GM19455 (cell line): ENCODE measurements around the gene SLC66A2.
"Not testable (repeated sequence)": the region's sequence is repeated elsewhere in the genome, so short reads cannot be mapped to it uniquely, and the experiment has no call there.

Experiments
- ATAC-seq: cut with Tn5 transposase; IDR thresholded peaks from one replicate; pipeline ENCODE4 v1.9.1; 2021; ENCODE audit not compliant: unreplicated experiment

The SLC66A2 gene

DNA sequence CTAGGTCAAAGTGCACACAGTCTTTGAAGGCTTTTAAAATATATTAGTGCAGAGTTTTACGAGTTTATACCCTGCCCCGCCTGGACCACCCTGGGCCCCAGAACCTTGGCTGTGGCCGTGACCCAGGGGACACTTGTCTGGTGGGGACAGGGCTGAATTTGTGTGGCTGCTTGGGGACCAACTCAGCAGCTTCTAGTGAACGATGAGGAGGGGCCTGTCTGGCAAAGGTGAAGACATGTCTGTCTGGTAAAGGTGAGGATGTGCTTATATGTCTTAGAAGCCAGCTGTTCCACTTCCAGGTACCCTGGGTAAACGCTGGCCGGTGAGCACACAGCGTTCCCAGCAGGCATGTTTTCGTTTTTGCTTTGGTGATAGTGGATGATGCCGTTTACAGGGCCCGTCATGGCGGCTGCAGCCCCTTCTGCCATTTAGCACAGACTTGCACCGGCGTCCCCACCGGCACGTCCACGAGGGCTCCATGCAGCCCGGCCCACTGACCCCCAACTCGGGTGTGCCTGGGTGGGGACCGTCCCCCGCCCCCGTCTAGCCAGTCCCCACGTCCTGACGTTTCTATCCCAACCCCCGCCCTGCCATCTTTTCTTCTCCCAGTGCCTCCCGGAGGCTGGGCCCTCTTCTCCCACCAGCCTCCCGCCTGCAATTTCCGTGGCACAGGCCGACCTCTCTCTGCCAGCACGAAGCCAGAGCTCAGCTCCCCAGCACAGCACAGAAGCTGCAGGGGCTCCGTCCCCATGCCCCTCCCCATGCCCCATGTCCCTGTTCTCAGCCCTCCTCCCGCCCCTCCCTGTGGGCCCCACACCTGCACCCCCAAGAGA, 67.8 kb downstream of the SLC66A2 start:
- no peak for ATAC-seq

DNA sequence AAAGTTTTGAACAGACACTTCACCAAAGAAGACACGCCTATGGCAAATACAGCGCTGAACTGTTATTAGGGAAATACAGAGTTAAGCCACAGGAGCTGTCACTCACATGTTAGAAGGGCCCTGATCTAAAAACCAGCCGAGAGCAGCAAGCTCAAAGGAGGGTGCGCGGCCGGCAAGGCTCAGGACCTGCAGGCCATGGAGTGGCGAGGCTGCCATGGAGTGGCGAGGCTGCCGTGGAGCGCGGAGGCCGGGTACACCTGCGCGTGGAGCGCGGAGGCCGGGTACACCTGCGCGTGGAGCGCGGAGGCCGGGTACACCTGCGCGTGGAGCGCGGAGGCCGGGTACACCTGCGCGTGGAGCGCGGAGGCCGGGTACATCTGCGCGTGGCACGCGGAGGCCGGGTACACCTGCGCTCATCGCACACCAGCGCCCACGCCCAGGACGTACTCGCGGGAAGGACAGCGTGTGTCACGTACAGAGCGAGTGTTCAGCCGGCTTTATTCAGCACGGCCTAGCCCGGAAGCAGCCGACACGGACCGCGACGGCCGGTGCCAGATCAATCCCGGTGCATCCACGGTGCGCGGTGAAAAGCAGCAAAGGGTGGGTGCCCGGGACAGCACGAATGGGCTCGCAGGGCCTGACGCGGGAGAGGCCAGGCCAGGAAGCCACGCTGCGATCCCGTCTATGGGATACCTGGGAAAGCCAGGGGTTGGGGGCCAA, 68.8 kb downstream of the SLC66A2 start:
- ATAC-seq: no peak

DNA sequence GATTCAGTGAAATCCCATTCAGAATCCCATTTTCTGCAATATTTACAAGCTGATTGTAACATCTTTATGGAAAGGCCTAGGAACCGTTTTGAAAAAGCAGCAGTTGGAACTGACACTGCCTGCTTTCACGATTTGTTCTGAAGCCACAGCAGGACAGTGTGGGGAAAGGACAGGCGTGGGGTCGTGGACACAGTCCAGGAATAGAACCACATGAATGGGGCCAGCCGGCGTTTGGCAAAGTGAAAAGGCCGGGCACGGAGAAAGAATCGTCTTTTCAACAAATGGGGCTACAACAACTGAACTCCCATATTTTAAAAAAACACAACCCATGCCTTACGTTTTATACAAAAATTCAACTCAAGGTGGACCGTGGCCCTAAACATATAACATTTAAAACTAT, 69.8 kb downstream of the SLC66A2 start:
- ATAC-seq: no peak

DNA sequence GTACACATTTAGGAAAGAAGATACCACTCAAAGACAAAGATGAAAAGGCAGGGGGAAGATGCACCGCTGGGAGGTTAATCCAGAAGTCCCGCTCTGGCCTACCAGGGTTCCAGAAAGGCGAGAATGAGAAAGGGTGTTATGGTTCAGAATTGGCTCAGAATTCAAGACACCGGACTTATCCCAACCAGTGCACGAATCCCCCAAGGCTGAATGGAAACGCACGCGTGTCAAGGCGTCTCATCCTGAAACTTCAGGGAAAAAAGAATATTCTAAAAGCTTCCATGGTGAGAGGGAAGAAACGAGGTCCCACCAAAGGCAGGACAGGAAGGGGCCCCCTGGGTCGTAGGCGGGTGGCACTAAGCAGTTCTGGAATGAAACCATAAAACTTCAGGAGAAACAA, 71.9 kb downstream of the SLC66A2 start:
- no peak for ATAC-seq

DNA sequence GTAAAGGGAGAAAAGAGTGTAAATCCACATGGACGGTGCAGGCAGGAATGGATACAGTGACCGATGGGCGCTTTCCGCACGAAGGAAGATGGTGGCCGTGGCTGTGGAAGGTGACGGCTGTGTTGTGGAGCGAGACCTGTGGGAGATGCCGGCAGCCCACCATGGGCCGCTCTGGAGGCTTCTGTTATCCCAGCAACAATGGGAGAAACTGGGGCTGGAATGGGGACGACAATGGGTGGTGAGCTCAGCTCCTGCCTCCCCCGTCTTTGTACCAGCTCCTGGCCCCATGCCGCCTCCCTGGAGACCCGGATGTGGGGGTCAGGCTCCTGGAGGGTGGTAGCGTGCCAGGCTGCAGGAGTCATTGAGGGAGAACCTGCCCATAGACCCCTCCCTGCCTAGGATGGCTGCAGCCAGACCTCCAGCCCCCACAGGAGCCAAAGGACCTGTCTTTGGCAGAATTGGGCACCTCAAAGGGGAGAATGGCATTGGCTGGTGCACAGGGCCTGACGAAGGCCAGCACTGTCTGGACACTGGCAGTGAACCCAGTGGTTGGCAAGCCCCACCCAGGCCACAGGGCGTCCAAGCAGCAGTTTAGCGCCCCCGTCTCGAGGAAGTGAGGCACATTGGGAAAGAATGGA, 72.6 kb downstream of the SLC66A2 start:
- ATAC-seq: no peak

DNA sequence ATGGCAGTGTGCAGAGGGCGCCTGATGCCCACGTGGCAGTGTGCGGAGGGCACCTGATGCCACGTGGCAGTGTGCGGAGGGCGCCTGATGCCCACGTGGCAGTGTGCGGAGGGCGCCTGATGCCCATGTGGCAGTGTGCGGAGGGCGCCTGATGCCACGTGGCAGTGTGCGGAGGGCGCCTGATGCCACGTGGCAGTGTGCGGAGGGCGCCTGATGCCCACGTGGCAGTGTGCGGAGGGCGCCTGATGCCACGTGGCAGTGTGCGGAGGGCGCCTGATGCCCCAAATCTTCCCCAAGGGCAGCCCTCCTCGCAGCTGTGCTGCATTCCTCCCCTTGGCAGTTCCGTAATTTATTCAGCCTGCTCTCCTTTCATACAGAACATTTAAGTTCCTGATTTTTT, 73.2 kb downstream of the SLC66A2 start:
- not testable (repeated sequence) for ATAC-seq

DNA sequence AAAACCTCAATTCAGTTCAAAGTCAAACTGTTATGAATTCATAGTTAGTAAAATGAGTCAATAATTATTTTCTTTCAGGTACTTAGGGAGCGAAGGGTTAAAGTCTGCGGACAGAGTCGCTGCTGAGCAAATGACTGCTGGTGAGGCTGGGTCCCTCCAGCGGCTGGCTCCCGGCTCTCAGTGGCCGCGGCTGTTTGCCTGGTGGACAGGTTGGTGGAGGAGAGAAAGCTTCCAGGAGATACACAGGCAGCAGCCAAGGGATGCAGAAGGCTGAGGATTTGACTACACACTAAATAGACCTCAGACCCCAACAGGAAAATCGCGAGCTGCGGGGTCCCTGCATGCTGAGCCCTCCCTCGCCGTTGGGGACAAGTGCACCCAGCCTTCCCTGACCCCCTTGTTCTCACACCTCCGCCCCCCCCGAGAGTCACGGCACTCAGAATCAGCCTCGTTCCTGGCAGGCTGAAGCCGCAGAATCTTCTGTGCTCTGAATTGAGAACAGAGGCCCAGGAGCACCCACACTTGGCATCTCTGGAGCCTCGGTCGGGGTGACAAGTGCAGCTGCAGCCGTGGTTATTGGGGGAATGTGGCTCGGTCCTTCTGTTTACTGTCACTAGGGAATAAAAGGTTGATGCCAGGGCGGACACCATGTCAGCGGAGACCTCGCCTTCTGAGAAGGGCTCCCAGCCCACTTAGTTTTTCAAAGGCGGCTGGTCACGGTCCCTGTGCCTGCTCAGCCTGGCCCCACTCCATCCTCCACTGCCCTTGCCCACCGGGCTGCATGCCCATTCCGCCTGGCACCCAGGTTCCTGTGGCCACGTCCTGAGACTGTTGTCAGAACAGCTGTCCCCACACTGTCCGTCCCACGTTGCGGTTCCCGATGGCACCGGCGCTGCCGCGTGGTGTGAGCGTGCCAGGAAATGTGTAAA, 74.0 kb downstream of the SLC66A2 start:
- no peak for ATAC-seq

DNA sequence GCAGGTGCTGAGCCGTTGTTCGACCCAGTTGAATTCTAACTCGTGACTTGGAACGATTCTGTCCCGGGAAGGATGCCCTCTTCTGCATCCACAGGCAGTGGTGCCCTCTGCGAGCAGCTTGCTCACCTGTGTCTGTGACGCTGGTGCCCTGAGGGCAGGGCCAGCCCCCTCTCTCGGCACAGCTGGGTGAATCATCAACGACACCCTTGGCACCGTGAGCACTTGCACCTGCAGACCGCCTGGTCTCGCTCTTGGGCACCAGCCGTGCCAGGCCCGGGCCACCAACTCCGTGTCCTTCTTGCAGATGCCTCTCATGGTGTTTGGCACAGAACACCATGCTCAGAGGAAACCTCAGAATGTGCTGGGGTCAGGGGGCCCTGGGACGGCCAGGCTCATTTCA, 75.0 kb downstream of the SLC66A2 start:
- no peak for ATAC-seq

DNA sequence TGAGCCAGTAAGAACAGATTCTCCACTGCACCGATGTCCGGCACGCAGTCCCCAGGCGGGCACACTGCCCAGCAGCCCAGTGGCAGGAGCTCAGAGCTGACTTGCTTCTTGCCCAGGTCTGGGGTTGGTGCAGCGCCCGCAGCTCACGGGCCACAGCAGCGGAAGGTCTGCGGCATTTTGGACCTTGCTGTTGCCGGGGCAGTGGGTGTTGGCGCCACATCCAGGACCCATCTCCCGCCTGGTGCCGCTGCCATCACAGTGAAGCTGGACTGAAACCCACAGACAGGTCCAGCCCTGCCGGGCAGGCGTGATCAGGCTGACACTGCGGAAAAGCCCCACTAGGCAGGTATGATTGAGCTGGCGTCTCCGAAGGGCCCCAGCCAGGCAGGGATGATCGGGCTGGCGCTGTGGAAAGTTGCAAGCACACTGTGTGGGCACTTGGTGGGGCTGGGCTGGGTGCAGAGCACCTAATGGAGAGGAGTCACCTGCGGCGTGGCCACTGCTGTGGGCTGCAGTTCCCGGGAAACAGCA, 75.5 kb downstream of the SLC66A2 start:
- ATAC-seq: no peak

DNA sequence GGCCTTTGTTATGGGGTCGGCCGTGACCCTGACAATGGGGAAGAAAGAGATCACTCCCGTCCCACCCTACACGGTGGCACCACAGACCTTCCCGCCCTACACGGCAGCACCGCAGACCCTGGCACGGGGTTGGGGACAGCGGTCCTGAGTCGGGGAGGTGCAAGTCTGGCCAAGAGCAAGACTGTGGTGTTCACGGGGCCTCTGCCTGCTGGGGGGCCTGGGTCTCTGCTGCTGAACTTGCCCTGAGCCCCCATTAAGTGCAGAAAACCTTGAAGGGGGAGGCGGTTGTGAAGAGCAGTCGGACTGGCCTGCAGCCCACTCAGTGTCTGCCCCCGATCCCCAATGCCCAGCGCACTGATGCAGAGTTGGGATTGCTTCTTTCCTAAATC, 75.9 kb downstream of the SLC66A2 start:
- no peak for ATAC-seq

DNA sequence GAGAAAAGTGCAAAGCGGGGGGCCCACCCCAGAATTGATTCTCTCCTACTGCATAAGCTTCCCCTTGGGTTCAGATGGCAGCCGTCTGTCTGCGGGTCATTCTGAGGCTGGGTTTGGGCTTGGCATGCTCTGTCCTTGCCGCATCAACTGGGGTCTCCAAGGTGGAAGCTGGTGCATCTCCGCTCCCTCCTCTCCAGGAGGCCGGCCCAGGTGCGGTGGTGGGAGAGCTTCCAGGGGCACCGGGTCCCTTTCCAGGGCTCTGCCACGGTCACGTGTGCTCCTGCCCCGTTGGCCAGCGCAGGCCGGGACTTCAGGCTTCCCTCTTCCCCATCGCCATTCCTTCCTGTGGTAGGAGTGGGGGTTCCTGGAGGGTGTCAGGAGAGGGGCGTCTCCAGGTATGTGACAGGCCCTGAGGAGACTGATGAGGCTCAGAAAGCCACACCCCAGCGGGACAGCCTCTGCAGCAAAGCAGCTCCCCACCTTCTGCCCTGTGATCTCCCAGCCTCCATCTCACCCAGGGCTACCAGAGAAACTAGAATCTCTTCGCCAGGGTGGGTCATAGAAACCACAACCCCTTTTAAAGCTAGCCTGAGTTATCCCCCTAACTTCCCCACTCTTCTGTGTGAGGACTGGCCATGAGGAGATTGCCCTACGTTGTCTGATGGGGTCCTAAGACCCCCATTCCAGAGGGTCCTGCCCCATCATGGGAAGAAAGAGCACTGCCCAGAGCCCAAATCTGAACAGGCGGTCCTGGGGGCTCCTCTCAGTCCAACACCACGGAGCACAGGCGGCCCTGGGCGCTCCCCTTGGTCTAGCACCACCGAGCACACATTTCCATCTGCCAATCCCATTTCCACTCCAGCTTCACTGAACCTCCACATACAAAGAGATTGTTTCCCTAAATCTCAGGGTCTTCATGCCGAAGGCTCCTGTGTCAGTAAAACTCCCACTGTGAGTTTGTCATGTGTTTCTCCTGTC, 76.6 kb downstream of the SLC66A2 start:
- no peak for ATAC-seq

DNA sequence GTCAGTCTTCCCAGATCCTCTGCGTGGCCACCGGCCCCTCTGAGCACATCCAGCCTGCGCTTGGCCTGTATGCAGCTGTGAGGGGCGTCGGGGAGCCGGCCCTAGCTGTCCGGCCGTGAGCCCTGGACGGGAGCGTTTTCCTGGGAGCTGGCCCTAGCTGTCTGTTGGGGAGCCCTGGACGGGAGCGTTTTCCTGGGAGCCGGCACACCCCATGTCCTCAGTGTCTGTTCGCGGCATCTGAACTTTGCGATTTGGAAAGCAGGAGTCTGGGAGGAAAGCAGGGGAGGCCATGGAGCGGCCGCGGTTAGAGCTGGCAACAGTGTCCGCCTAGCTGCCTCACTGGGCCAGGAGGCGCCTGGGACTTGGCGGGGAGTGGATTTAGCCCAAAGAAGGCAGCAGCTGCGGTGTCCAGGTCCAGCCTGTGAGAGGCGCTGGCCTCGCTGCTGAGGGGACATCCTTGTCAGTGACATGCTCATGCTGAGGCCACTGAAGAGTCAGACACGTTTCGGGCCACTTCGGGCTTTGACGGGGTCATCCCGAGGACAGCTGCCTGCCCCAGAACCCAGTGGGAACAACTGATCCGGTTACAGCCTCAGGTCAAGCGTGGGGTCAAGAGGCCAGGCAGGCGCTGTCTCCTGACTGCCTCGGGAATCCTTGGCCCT, 77.9 kb downstream of the SLC66A2 start:
- ATAC-seq: no peak

DNA sequence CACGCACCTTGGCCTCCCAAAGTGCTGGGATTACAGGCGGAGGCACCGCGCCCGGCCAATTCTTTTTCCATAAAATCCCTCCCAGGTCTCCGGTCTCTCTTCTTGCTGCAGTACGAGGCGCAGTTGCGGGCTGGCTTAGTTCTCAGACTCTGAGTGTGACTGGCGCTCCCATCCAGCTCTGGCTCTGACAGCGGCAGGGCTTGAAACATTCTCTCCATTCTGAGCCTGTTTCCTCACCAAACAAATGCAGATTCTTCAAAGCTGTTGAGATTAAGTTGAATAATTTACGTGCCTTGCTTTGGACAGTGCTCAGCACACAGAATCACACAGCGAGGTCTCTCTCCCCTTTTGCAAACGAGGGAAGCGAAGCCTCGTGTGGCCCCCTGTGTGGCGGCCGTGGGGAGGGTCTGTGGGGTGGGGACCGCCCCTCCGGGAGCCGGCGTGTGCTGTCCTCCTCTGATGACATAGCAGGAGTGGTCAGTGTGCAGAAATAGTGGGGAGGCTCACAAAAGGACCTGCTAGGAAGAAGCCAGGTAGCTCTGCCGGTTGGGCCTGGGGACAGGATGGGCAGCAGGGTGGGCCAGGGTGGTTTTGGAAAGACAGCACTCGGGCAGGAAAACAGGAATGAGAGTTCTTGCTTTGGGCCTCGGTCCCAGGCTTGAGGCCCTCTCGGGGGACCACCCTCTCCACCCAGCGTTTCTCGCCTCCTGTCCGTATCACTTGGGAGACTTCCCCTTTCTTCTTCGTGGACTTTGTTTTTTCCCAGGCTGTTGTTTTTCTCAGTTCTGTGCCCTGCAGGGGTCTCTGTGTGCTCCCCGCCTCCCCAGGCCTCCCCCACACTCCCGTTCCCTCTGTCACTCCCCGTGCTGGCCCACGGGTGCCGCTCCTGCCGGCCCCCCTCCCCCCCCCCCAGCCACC, 78.7 kb downstream of the SLC66A2 start:
- no peak for ATAC-seq

DNA sequence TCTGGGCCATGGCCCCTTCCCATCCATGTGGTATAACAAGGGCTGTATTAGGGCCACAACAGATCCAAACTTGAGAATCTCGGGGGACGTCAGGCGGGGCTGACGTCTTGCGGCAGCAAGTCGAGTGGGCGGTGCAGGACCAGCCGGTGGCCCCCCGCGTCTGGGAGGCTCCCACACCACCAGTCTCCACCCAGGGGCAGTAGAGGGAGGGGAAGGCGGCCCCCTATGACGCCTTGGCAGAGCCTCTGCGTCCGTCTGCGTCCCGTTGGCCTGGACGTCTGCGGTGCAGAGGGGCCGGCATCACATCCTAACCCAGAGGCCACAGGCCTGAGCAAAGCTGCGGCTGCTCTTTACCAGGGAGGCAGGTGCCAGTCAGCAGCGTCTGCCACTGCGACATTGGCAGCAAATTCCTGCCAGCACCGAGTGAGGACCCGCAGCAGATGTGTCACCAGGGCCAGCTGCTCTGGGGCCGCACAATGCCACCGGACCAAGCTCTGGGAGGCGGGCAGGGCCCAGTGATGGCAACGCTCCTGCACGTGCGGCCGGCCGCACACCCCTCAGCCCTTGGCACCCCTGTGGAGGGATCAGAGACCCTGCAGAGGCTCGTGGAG, 79.9 kb downstream of the SLC66A2 start:
- no peak for ATAC-seq

DNA sequence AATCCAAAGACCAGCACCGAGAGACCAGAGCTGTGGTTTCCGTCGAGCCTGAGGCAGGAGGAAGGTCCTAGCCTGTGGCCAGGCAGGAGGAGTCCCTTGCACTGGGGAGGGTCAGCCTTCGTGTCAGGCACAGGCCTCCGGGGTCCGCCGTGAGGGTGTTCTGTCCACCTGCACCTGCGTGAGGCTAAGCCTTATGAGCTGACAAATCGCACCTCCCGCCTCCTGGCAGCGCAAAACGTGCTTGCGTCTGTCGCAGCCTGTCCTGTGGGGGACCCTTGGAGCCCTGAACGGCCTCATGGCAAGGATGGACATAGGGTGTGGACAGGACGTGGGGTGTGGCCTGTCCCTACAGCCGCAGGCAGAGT, 80.4 kb downstream of the SLC66A2 start:
- no peak for ATAC-seq

DNA sequence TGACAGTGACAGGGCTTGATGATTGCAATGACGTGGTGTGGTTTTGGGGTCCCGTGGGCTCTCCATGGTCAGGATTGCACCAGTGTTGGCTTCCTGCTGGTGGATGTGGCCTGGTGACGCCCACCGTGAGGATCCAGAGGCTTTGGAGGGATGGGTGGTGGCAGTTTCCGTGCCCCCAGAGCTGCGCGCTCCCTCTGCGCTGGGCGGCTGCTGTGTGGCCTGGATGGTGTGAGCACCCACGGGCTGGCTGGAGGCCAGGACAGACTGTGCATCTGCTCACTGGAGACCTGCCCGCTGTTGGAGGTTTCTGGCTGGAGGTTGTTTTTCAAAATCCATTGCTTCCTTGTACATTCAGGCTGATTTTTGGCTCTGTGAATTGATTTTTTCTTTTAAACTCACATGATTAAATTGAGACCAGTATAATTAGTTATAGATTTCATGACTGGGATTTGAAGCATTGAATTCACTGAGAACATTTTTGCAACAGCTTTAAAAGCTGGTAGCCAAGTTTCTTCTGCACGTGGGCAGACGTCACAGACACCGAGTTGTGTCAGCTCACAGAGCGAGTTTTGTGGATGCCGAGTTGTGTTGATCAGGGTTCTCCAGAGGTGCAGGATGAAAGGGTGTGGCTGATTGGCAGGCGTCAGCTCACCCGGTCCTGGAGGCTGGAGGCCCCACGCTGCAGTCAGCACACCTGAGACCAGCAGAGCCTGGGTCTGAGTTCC, 81.0 kb downstream of the SLC66A2 start:
- no peak for ATAC-seq
